A673 (cell line): ENCODE data around the gene TPSD1.

Experiments
- CTCF ChIP-seq: fragments of 300-800, 200-600 bp; sonication (generic); conservative IDR thresholded peaks from 2 replicates; pipeline ENCODE4 v1.5.1; 2017; ENCODE audit warnings: low read depth, mild to moderate bottlenecking, antibody characterized with exemption, low read length, moderate library complexity, mixed read lengths
- EZH2 ChIP-seq: fragments of 200-600 bp; sonication (generic); IDR thresholded peaks from 2 replicates; pipeline ENCODE4 v1.6.1; 2017; ENCODE audit warnings: borderline replicate concordance, low read depth, mild to moderate bottlenecking, mixed read lengths, antibody characterized with exemption, low read length; ENCODE audit not compliant: poor library complexity, severe bottlenecking

GRCh38 chr16:1224558-1224957 is 31.3 kb upstream of the TPSD1 start:
- TF ChIP-seq CTCF, result no peak
- no peak for TF ChIP-seq EZH2
